ENCODE measurements around the gene AOAH.
"Not testable (repeated sequence)": the region's sequence is repeated elsewhere in the genome, so short reads cannot be mapped to it uniquely, and the experiment has no call there.

- not testable (repeated sequence) for TF ChIP-seq CTCF, EZH2phosphoT487 (IDR thresholded peaks at IDR 0.05)
These were observed 240.4 kb downstream of the AOAH start for GRCh38 chr7:36483853-36484252.

All from neural progenitor cell (in vitro differentiated cells).